Frontal cortex (tissue), 4 donors: ENCODE results near the gene ELAVL3. TPM values are rescaled to one million over a fixed set of nuclear protein-coding genes. Genes with fewer than 3 reads are reported as not detected.
A peak's percentile ranks its signal among the peaks of the same experiment; 100 is the strongest.
"Not testable (repeated sequence)": the region's sequence is repeated elsewhere in the genome, so short reads cannot be mapped to it uniquely, and the experiment has no call there.

Source experiments
- DNase-seq, 2 donors: peaks; one replicate each; pipeline ENCODE4 v3.0.0; 2012; ENCODE audit warnings: low spot score in 2 of 2
- FAIRE-seq: peaks from 2 replicates; lab custom pipeline; 2012; peaks lifted over from hg19 to GRCh38; lab: Jason Lieb, UNC
- total RNA-seq: library from RNA; depleted of rRNA; stranded (reverse); fragments of >200 nt; gene quantifications from one replicate; pipeline ENCODE4 v1.2.3, GENCODE V29; 2014
- donor health status: control.
- donor health status: control.
- donor health status: control.

Gene ELAVL3
- total RNA-seq, 1 donor from 2014 or later, result 98.2 TPM

DNA sequence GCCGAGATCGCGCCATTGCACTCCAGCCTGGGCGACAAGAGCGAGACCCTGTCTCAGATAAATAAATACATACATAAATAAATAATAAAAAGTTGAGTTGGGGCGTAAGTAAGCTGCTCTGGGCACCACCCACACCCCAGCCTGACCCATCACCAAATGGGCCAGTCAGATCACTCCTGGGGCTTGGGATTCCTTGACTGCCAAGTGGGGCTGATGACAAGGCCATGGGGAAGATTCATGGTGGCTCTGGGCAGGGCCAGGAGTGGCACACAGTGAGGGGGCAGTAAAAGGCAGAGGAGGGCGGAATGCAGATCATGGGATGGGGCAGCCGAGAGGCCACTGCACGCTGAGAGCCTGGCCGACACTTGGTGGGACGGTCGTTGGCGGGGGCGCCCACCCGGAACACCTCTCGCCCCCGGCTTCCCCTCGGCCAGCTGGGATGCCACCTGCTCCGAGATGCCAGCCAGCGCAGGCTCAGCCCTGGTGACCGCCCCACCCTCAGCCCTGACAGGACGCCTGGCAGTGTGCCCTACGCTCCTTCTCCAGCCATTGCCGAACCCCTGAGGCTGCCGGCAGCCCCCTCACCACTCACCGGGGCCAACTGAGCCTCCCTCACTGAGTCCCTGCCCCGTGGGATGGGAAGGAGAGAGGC, 13.9 kb upstream of the ELAVL3 start:
- DNase-seq (no peak), FAIRE-seq (no peak)

DNA sequence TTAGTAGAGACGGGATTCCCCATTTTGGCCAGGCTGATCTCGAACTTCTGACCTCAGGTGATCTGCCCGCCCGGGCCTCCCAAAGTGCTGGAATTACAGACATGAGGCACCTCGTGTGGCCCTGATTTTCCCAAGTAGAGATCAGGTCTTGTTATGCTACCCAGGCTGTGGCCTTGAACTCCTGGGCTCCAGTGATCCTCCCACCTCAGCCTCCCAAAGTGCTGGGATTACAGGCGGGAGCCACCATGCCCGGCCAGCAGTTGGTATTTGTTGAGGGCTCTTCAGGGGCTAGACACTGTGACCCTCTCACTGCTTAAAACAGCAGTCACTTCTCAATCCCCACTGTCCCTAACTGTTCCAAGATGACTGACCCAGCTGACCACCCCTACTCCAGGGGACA, 8.5 kb upstream of the ELAVL3 start:
- DNase-seq (no peak), FAIRE-seq (no peak)

DNA sequence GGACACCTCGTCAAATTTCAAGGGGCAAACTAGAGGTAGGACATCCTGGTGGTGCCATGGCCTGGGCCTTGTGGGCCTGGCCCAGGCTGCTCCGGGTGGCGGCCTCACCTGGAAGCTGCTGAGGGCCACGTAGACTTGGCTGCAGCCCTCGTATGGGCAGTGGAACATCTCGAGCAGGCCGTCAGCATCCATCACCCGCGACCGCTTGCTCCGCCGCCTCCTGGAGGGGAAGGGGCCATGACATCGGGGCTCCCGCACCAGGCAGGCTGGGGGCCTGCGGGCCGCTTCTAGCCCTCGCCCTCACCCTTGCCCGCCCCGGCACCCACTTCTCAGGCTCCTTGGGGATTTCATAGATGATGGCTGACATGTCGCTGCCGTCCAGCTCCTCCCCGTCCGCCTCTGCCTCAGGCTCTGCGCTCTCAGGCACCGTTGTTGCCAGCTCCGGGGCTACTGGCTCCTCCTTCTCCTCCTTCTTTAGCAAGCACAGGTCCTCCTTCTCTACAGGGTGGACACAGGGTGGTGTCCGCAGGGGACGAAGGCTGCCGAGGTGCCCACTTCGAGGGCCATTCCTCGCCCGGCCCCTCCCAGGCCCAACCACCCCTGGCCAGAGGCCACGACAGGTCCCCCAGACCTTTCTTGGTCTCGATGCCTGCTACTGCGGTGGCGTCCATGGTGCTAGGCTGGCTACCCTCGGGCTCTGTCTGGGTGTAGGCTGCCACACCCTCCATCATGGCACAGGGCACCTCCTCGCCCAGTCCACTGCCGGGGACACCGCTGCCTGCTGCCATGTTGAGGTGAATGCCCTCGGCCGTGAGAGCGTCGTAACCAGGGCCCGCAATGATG, 6.0 kb upstream of the ELAVL3 start:
- DNase-seq, result no peak
- FAIRE-seq, result no peak

DNA sequence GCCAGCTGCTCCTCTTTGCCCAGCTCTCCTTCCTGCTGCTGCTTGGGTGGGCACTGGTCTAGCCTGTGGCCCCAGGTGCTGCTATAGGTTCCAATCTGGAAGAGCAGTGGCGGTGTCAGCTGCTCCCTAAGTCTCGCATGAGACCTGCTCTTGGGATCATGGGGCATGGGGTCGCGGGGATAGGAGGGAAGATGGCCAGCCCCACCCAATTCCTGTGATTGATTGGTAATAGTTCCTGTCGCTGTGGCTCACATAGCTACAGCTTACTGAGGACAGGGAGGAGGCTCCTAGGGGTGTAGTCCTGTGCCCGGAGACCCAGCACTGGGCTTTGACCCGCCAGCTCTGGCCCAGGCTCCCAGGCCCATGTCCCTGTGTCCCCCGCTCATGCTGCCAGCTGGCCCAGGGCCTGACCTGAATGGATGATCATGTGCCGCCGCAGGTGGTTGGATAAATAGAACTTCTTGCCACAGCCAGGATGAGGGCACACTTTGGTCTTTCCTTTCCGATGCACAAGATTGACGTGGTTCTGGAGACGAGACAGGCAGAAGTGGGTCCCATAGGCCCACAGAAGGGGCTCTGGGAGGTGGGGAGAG, 4.5 kb upstream of the ELAVL3 start:
- DNase-seq (no peak), FAIRE-seq (no peak)

DNA sequence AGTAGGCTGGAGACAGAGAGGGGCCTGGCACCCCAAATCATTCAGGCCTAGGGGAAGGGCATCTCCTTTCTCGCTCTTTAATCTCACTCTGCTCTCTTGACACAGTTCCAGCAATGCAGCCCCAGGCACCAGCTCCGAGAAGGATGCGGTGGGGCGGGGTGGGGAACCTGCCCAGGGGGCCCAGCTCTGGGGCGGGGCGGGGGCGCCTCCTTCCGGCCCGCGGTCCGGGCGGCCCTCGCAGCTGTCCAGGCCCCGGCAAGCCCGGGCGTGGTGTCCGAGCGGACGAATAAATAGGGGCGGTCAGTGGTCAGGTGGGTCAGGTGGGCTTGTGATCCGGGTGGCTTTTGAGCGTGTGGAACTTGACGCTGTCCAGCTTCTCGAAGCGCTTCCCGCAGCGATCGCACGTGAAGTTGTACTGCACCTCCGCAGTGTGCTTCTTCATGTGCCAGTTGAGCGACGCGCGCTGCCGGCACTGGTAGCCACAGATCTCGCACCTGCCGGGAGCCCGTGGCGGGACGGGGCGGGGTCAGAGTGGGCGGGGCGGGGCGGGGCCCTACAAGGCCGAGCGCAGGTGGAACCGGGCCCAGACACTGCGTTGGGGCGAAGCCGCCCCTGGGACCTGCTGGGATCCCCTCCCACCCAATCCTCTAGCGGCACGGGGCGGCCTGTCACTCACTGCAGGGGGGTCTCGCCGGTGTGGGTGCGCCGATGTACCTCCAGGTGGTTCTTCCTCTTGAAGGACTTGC, 2.7 kb upstream of the ELAVL3 start:
- DNase-seq, result no peak
- FAIRE-seq, result no peak

DNA sequence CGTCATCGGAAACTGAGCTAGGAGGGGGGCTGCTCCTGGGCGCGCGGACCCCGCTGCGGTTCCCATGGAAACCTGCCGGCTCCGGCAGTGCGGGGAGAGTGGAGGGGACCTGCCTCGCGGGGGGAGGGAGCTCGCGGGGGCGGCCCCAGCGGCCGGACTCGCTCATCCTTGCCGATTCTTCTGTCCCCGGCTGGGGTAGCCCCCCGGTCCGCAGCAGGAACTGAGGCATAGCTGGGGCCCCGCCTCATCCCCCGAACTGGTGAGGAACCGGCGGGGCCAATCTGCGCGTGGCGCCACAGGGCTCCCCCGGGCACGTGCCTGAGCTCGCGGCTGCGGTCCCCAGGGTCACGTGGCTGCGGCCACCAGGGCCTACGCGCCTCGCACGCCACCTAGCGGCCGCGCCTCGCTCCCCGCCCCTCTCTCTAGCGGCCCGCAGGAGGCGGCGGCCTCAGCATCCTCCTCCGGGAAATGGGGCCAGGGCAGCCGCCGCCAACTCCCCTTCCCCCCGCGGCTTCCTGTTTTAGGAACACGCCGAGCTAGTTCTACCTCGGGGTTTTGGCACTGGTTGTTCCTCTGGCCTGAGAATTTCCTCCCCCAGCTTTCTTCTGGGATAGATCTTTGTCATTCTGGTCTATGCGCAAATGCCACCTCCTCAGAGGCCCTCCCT, 1.7 kb upstream of the ELAVL3 start:
- FAIRE-seq (no peak), DNase-seq (peak; percentile 93 to 95)

DNA sequence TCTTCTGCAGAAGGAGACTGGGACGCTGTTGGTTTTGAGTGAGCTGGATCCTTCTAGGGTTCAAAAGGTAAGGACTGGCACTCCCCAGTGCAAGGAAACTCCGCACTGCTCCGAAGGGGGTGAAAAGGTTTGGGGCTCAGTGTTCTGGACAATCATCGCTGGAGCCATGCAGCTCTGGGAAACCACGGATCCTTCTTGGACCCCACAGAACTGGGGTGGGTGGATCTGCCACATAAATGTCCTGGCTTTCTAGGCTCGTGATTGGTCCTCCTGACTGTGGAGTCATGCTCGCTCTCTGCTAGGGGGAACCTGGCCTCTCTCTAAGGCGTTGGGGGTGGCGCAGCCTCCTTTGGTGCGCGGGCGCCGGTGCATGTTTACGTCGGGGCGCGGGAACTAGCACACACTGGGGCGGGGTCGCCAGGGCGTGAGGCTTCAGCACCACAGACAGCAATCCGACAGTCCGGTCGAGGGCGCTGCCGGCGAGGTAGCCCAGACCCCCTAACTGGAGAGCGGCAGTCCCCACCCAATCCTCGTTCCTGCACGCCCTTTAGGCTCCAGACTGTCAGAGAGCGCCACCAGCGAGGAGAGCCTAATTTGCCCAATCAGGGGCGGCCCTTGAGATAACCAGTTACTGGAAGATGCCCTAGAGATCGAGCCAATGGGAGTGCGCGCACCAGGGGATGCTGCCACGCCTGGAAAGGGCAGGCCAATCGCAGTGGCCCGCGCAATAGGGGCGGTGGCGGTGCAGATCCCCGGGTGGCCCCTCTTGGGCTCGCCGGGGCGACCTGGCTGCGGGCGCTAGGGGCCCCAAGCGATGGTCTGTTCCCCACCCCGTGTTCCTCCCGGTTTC, 913 bp upstream of the ELAVL3 start:
- FAIRE-seq, result no peak

DNA sequence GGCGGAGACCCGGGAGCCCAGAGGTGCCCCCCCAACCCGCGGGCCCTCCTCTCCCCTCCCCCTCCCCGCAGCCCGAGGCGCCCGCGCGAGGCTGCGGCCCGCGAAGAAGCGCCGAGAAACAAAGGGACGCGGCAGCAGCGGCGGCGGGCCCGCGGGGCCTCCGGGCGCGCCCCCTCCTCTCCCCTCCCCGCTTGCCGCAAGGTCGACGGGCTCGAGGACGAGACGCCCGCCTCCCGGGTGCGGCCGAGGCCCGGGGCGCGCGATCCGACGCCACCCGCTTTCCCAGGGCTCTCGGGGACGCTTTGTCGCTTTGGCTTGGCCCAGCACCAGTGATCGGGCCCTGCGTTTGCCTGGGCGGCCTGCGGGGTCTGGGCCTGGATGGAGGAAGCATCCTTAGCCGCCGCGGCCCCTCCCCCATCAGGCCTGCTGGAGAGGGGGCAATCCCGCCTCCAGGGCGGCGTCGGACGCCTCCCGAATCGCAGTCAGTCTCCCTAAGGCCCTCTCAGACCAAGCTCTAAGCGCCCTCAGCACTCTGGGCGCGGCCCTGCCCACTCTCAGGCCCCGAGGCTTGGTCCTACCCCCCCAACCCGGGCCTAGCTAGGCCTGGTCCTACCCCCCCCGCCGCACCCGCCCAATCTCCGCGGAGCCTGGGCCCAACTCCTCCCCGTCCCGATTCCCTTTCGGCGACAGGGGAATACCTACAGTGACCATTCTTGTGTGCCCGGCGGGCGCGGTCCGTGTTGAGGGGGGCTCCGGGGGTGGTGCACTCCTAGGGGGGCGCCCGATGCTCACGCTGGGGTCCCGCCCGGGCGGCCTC, 740 bp downstream of the ELAVL3 start:
- peak; percentile 33 to 67 for DNase-seq

More for the DNA sequence above, 913 bp upstream of the ELAVL3 start:
- peak; percentile 88 to 94 for DNase-seq

DNA sequence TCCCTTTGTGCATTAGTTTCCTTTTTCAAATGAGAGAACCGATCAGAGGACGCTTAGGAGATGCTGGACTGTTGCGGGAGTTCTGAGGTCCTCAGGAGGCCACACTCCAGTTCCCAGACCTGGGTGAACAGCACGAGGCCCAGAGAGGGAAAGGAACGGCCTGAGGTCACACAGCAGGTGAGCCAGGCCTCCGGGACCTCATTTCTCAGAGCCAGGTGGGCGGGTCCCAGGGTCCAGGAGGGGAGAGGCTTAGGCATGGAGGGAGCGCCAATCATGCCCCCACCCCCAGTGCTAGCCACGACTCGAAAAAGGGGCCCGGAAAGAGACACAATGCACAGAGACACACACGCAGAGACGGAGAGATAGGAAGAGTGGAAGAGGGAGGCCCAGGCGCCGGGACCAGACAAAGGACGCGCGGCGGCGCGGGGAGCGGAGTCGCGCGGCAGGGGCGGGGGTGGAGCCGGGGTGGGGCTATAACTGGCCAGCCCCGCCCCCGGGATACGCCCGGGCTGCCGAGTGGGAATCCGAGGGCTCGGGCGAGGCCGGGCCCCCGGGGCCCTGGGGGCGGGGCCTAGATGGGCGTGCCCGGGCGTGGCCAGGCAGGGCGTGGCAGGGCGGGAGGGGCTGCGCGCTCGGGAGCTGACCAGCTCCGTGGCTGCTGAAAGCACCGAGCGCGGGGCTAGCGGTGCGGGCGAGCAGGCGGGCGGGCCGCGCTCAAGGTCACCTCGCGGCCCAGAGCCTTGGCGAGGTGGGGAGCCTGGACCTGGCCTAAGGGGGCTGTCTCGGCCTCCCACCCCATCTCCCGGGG, 1.6 kb downstream of the ELAVL3 start:
- no peak for FAIRE-seq

More for the DNA sequence above, 740 bp downstream of the ELAVL3 start:
- FAIRE-seq, result no peak

DNA sequence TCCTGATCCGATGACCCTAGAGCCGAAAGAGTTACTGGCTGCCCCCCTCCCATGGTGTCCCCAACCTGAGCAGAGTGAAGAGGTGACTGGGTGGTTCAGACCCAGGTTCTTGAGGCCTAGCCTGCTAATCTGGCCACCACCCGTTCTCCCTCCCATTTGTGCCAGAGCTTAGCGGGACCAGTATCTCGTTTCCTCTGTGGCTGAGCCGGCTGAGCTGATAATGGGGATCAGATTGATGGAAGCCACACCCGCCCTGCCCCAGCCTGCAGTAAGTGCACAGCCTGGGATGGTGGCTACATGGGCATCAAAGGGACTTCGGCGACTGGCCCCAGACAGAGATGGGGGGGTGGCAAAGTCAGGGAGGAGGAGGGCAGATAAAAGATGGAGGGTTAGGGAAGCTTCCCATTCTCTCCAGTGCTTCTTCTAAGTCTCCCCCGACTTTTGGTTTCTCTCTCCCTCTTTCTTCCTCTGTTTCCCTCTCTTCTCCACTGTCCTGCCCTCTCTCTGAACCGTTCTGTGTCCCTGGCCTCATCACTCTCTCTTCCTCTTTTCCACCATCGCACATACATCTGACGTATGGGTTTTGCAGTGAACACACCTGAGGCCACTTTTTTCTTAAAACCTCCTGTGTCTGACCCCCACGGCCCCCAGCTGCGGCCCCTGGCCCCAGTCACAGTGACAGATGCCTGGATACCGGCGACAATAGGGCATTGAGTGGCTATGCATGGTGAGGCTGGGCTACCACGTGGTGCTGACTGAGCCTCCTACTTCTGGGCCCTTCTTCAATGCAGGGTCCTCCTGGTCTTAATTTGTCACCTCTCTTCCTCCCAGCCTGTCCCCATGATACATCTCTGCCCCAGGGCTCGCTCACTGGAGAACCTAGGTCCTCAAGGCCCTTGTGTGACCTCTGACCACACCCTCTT, 2.4 kb downstream of the ELAVL3 start:
- DNase-seq, result no peak
- FAIRE-seq, result no peak

More for the DNA sequence above, 1.6 kb downstream of the ELAVL3 start:
- peak; percentile 84 to 90 for DNase-seq

DNA sequence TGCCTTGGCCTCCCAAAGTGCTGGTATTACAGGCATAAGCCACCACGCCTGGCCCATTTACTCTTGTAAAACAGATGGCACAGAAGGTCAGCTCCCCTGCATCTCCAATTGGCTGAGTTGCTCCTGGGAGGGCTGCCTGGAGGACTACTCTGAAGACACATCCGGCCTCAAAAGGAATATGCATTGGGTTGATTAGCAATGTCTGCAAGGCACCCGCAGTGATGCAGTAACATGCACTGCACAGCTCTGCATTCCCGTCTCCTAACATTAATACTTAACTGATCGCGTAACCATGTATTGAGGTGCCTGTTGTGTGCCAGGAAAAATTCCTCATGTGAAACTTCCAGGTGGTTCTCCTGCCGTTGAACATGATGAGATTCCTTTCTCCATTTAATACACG, 5.0 kb downstream of the ELAVL3 start:
- FAIRE-seq, result no peak
- DNase-seq, result no peak

DNA sequence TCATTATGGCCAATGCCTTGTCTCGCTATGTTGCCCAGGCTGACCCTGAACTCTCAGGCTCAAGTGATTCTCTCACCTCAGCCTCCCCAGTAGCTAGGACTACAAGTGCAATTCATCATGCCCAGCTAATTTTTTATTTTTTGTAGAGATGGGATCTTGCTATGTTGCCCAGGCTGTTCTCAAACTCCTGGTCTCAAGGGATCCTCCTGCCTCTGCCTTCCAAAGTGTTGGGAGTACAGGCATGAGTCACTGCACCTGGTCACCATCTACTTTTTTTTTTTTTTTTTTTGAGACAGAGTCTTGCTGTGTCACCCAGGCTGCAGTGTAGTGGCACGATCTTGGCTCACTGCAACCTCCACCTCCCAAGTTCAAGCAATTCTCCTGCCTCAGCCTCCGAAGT, 5.5 kb downstream of the ELAVL3 start:
- not testable (repeated sequence) for FAIRE-seq, DNase-seq

DNA sequence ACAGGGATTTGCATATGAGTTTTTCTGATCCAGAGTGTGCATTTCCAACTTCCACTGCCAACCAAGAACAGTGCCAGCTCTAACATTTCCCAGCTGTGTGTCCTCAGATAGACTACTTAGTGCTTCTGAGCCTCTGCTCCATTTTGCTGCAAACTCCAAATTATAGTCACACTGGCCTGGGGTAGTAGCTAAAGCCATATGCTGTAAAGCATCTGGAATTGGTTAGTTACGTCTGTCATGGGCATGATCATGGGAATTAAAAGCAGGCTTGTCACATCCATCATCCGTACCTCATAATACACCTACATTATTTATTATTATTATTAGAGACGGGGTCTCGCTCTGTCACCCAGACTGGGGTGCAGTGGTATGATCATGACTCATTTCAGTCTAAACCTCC, 7.1 kb downstream of the ELAVL3 start:
- FAIRE-seq (no peak), DNase-seq (no peak)

DNA sequence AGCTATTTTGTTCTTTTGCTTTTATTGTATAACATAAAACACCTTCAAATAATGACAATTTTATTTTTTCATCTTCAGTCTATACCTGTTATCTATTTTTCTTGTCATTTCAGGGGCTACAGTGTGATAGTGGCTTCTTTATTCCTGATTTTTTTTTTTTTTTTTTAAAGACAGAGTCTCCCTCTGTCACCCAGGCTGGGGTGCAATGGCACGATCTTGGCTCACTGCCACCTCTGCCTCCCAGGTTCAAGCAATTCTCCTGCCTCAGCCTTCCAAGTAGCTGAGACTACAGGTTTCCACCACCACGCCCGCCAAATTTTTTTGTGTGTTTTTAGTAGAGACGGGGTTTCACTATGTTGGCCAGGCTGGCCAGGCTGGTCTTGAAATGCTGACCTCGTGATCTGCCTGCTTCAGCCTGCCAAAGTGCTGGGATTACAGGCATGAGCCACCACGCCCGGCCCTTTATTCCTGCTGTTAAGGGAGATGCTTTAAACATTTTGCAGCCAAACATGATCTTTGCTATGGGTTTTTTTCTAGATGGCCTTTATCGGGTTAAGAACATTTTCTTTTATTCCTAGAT, 12.5 kb downstream of the ELAVL3 start:
- not testable (repeated sequence) for DNase-seq, FAIRE-seq

DNA sequence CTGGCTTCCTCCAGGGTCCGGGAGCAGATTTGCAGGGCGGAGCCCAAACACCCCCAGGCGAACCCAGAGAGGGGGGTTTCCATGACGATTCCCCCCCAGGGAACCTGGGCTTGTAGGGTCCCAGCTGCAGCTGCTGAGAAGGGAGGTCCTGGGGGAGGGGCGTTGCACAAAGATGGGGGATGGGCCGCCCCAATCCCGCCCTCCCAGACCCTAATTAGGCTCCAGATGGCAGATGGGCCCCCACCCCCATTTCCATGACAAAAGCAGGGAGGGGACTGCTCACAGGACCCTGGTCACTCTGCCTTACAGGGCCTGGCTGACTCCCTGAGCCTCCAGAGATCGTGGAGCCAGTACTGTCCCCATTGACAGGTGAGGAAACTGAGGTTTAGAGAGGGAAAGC, 15.2 kb downstream of the ELAVL3 start:
- DNase-seq (no peak), FAIRE-seq (no peak)
